ENCODE results near the gene DNAL4.

Gene DNAL4

GRCh38 chr22:38756711-38757463 lies 37.1 kb downstream of the DNAL4 start:
- DNase-seq (ENCODE audit: low read depth): peak; percentile 54
- peak overlapping the region; percentile 69 for H3K4me3 ChIP-seq (ENCODE audit: low read depth, low read length)
- no peak for TF ChIP-seq CTCF (IDR thresholded peaks at IDR 0.05; ENCODE audit: low read depth, low read length)
- TF ChIP-seq MYC (IDR thresholded peaks at IDR 0.05; ENCODE audit: low read depth, low read length): no peak
- no peak for TF ChIP-seq MAX (IDR thresholded peaks at IDR 0.05; ENCODE audit: low read depth, low read length)
- no peak for TF ChIP-seq POLR2A (IDR thresholded peaks at IDR 0.05; ENCODE audit: extremely low read depth, insufficient read length)

- peak within 1 kb of the TSS; percentile 69 for H3K4me3 ChIP-seq (ENCODE audit: low read depth, low read length)
- TF ChIP-seq POLR2A (IDR thresholded peaks at IDR 0.05; ENCODE audit: extremely low read depth, insufficient read length): peak; percentile 33
- peak; percentile 18; the same call in 1 of the 2 replicates for TF ChIP-seq MYC (IDR thresholded peaks at IDR 0.05; ENCODE audit: low read depth, low read length)
- peak; percentile 19; the same call in 1 of the 2 replicates for TF ChIP-seq MAX (IDR thresholded peaks at IDR 0.05; ENCODE audit: low read depth, low read length)
- no peak for TF ChIP-seq CTCF (IDR thresholded peaks at IDR 0.05; ENCODE audit: low read depth, low read length)
- peak; percentile 88 for DNase-seq (ENCODE audit: low read depth)
Observed at GRCh38 chr22:38755911-38756532, 37.9 kb downstream of the DNAL4 start, which contains the start of gene SUN2. Gene SUN2 (minus strand): TSS chr22:38755998. CDS start chr22:38752628, 3,370 bp downstream.

- no peak for TF ChIP-seq MYC (IDR thresholded peaks at IDR 0.05; ENCODE audit: low read depth, low read length)
- TF ChIP-seq MAX (IDR thresholded peaks at IDR 0.05; ENCODE audit: low read depth, low read length): no peak
- no peak for TF ChIP-seq CTCF (IDR thresholded peaks at IDR 0.05; ENCODE audit: low read depth, low read length)
- no peak for TF ChIP-seq POLR2A (IDR thresholded peaks at IDR 0.05; ENCODE audit: extremely low read depth, insufficient read length)
- peak; percentile 70 for DNase-seq (ENCODE audit: low read depth)
Observed at GRCh38 chr22:38755155-38755910, 38.6 kb downstream of the DNAL4 start.

GRCh38 chr22:38754751-38755154 lies 39.2 kb downstream of the DNAL4 start:
- DNase-seq (ENCODE audit: low read depth): peak; percentile 83
- H3K4me3 ChIP-seq (ENCODE audit: low read depth, low read length): peak overlapping the region; percentile 60
- TF ChIP-seq MAX (IDR thresholded peaks at IDR 0.05; ENCODE audit: low read depth, low read length): no peak
- TF ChIP-seq MYC (IDR thresholded peaks at IDR 0.05; ENCODE audit: low read depth, low read length): no peak
- TF ChIP-seq POLR2A (IDR thresholded peaks at IDR 0.05; ENCODE audit: extremely low read depth, insufficient read length): no peak
- no peak for TF ChIP-seq CTCF (IDR thresholded peaks at IDR 0.05; ENCODE audit: low read depth, low read length)

More at GRCh38 chr22:38755155-38755910, 38.6 kb downstream of the DNAL4 start:
- H3K4me3 ChIP-seq (ENCODE audit: low read depth, low read length): peak overlapping the region; percentile 60

- H3K4me3 ChIP-seq (ENCODE audit: low read depth, low read length): peak overlapping the region; percentile 60
- no peak for DNase-seq (ENCODE audit: low read depth)
- TF ChIP-seq POLR2A (IDR thresholded peaks at IDR 0.05; ENCODE audit: extremely low read depth, insufficient read length) (no peak), MYC (IDR thresholded peaks at IDR 0.05; ENCODE audit: low read depth, low read length) (no peak), MAX (IDR thresholded peaks at IDR 0.05; ENCODE audit: low read depth, low read length) (no peak)
Observed at GRCh38 chr22:38753948-38754750, 39.8 kb downstream of the DNAL4 start.

Data from NB4 (cell line).